WTC11 (cell line): ENCODE data around the gene MYOC. TPM values are rescaled to one million over a fixed set of nuclear protein-coding genes. Genes with fewer than 3 reads are reported as not detected.

ENCODE experiments used
- ATAC-seq: fragments of 200-7000 bp; cut with Tn5 transposase; 2 replicates; pipeline ENCODE4 v1.10.0; 2021; ENCODE audit warnings: mild to moderate bottlenecking, moderate library complexity
- CTCF ChIA-PET: fragments of 300-600 bp; sonication (Branson Sonifier 250); formaldehyde crosslinking; loops from one replicate; lab custom pipeline; 2021; ENCODE audit warnings: antibody characterized with exemption; lab: Charles Lee
- POLR2A ChIA-PET: fragments of 350-600 bp; sonication (Branson Sonifier 250); formaldehyde crosslinking; loops from one replicate; lab custom pipeline; 2021; ENCODE audit warnings: antibody characterized with exemption; lab: Charles Lee
- DNase-seq: peaks from one replicate; pipeline ENCODE4 v3.0.0; 2021; ENCODE audit warnings: low spot score
- H3K27ac Mint-ChIP-seq: 2 replicates; pipeline ENCODE4 v1.8.0; 2021; ENCODE audit warnings: mixed read lengths
- H3K27me3 Mint-ChIP-seq: 2 replicates; pipeline ENCODE4 v1.8.0; 2021; ENCODE audit warnings: low read depth, mild to moderate bottlenecking, moderate library complexity, mixed read lengths
- H3K36me3 Mint-ChIP-seq: 2 replicates; pipeline ENCODE4 v1.8.0; 2021; ENCODE audit warnings: mixed read lengths
- H3K4me1 Mint-ChIP-seq: 2 replicates; pipeline ENCODE4 v1.8.0; 2022; ENCODE audit warnings: mixed read lengths
- H3K4me3 Mint-ChIP-seq: 2 replicates; pipeline ENCODE4 v1.8.0; 2021; ENCODE audit warnings: mild to moderate bottlenecking, moderate library complexity, mixed read lengths
- H3K9me3 Mint-ChIP-seq: 2 replicates; pipeline ENCODE4 v1.8.0; 2021; ENCODE audit warnings: mixed read lengths
- OVOL2 ChIP-seq: fragments of 250-450 bp; sonication (Bioruptor Pico); IDR thresholded peaks from 2 replicates; pipeline ENCODE4 v1.9.0; 2021; ENCODE audit warnings: mild to moderate bottlenecking, borderline replicate concordance
- PRRX2 ChIP-seq: fragments of 250-450 bp; sonication (Bioruptor Pico); IDR thresholded peaks from 2 replicates; pipeline ENCODE4 v1.8.0; 2021; ENCODE audit warnings: mild to moderate bottlenecking
- ZNF317 ChIP-seq: sonication (generic); formaldehyde crosslinking; IDR thresholded peaks from 2 replicates; pipeline ENCODE4 v1.8.1; 2023; ENCODE audit warnings: low read depth, mild to moderate bottlenecking, moderate library complexity, missing genetic modification reagents, borderline replicate concordance
- total RNA-seq: library from RNA; stranded (reverse); gene quantifications from 3 replicates; pipeline ENCODE4 v1.2.3, GENCODE V29; 2021
- TF ChIP-seq, protein P1 (sequence below): sonication (generic); formaldehyde crosslinking; IDR thresholded peaks from 2 replicates; pipeline ENCODE4 v1.8.1; 2022; ENCODE audit warnings: mild to moderate bottlenecking, missing genetic modification reagents, moderate library complexity, borderline replicate concordance
- TF ChIP-seq, protein P2 (sequence below): fragments of 250-450 bp; sonication (Bioruptor Pico); IDR thresholded peaks from 2 replicates; pipeline ENCODE4 v1.9.0; 2021; ENCODE audit warnings: mild to moderate bottlenecking, borderline replicate concordance
- TF ChIP-seq, protein P3 (sequence below): sonication (generic); formaldehyde crosslinking; IDR thresholded peaks from 2 replicates; pipeline ENCODE4 v1.8.0; 2023; ENCODE audit warnings: missing genetic modification reagents, mild to moderate bottlenecking, borderline replicate concordance
- TF ChIP-seq, protein P4 (sequence below): fragments of 250-450 bp; sonication (Bioruptor Pico); IDR thresholded peaks from 2 replicates; pipeline ENCODE4 v1.8.0; 2021; ENCODE audit warnings: mild to moderate bottlenecking

MYOC gene
- total RNA-seq, 1 experiment from 2014 or later, result not detected

DNA sequence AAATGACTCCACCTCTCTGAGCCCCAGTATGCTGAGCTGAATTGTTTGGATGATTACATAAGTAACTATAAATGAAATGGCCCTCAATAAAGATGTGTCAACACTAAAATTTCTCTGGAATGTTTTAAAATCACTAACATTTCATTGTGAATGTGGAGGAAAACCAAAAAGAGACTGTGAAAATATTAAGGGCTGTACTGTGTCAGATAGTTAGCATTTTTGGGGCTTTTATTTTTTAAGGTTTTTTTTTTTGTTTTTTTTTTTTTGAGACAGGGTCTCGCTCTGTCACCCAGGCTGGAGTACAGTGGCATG, 6.3 kb downstream of the MYOC start (continued):
- TF ChIP-seq, protein P1, sequence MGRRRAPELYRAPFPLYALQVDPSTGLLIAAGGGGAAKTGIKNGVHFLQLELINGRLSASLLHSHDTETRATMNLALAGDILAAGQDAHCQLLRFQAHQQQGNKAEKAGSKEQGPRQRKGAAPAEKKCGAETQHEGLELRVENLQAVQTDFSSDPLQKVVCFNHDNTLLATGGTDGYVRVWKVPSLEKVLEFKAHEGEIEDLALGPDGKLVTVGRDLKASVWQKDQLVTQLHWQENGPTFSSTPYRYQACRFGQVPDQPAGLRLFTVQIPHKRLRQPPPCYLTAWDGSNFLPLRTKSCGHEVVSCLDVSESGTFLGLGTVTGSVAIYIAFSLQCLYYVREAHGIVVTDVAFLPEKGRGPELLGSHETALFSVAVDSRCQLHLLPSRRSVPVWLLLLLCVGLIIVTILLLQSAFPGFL (CRISPR knock-in tag), result no peak
- TF ChIP-seq, protein P2, sequence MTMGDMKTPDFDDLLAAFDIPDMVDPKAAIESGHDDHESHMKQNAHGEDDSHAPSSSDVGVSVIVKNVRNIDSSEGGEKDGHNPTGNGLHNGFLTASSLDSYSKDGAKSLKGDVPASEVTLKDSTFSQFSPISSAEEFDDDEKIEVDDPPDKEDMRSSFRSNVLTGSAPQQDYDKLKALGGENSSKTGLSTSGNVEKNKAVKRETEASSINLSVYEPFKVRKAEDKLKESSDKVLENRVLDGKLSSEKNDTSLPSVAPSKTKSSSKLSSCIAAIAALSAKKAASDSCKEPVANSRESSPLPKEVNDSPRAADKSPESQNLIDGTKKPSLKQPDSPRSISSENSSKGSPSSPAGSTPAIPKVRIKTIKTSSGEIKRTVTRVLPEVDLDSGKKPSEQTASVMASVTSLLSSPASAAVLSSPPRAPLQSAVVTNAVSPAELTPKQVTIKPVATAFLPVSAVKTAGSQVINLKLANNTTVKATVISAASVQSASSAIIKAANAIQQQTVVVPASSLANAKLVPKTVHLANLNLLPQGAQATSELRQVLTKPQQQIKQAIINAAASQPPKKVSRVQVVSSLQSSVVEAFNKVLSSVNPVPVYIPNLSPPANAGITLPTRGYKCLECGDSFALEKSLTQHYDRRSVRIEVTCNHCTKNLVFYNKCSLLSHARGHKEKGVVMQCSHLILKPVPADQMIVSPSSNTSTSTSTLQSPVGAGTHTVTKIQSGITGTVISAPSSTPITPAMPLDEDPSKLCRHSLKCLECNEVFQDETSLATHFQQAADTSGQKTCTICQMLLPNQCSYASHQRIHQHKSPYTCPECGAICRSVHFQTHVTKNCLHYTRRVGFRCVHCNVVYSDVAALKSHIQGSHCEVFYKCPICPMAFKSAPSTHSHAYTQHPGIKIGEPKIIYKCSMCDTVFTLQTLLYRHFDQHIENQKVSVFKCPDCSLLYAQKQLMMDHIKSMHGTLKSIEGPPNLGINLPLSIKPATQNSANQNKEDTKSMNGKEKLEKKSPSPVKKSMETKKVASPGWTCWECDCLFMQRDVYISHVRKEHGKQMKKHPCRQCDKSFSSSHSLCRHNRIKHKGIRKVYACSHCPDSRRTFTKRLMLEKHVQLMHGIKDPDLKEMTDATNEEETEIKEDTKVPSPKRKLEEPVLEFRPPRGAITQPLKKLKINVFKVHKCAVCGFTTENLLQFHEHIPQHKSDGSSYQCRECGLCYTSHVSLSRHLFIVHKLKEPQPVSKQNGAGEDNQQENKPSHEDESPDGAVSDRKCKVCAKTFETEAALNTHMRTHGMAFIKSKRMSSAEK, result no peak
- TF ChIP-seq, all 79 proteins: peak for 0

DNA sequence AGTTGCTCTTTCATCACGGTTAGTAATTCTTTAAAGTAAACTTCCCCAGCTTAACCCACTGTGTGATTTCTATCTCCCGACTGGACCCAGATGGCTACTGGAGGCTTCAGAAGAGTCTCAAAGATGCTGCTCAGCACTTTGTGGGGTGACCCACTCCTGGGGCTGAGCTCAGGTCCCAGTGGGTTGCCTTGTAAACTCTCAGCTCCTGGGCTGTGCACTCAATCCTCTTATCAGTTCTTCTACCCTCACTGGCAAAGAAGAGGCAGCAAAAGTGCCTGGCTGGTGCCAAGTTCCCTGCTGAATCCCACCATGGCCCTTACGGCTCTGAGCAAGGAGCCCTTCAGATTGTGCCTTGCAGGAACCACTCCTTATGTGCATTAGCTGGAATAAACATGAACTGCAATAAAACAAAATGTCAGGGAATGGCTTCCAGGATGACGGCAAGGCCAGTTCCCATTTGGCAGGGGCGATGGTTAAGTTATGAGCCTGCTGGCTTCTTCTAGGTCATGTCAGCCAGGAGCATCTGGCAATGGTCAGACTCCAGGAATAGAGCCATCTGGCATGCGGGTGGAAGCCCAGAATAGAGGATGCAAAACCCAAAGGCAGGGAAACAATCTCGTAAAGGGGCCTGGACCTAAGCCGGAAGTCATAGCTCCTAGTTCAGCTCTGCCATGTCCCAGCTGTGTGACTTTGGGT, 6.8 kb downstream of the MYOC start:
- H3K27ac Mint-ChIP-seq, result no peak overlapping the region
- H3K27me3 Mint-ChIP-seq, result no peaks in the 10 kb centered on the region
- CTCF ChIA-PET, result interaction anchor here (1.0 to 6.9 kb wide), 27 partner anchors 9 to 356 kb away, joined by 3 to 121 read pairs (median 9); partner anchors contain the start of genes DNM3, METTL13, MYOCOS and PRRC2C
- no peak overlapping the region for H3K4me3 Mint-ChIP-seq
- TF ChIP-seq, protein P3, sequence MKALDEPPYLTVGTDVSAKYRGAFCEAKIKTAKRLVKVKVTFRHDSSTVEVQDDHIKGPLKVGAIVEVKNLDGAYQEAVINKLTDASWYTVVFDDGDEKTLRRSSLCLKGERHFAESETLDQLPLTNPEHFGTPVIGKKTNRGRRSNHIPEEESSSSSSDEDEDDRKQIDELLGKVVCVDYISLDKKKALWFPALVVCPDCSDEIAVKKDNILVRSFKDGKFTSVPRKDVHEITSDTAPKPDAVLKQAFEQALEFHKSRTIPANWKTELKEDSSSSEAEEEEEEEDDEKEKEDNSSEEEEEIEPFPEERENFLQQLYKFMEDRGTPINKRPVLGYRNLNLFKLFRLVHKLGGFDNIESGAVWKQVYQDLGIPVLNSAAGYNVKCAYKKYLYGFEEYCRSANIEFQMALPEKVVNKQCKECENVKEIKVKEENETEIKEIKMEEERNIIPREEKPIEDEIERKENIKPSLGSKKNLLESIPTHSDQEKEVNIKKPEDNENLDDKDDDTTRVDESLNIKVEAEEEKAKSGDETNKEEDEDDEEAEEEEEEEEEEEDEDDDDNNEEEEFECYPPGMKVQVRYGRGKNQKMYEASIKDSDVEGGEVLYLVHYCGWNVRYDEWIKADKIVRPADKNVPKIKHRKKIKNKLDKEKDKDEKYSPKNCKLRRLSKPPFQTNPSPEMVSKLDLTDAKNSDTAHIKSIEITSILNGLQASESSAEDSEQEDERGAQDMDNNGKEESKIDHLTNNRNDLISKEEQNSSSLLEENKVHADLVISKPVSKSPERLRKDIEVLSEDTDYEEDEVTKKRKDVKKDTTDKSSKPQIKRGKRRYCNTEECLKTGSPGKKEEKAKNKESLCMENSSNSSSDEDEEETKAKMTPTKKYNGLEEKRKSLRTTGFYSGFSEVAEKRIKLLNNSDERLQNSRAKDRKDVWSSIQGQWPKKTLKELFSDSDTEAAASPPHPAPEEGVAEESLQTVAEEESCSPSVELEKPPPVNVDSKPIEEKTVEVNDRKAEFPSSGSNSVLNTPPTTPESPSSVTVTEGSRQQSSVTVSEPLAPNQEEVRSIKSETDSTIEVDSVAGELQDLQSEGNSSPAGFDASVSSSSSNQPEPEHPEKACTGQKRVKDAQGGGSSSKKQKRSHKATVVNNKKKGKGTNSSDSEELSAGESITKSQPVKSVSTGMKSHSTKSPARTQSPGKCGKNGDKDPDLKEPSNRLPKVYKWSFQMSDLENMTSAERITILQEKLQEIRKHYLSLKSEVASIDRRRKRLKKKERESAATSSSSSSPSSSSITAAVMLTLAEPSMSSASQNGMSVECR (CRISPR knock-in tag), result no peak
- TF ChIP-seq ZNF317 (CRISPR knock-in tag), result no peak
- TF ChIP-seq PRRX2 (CRISPR knock-in tag), result no peak
- TF ChIP-seq, protein P2, result no peak
- TF ChIP-seq, protein P4, sequence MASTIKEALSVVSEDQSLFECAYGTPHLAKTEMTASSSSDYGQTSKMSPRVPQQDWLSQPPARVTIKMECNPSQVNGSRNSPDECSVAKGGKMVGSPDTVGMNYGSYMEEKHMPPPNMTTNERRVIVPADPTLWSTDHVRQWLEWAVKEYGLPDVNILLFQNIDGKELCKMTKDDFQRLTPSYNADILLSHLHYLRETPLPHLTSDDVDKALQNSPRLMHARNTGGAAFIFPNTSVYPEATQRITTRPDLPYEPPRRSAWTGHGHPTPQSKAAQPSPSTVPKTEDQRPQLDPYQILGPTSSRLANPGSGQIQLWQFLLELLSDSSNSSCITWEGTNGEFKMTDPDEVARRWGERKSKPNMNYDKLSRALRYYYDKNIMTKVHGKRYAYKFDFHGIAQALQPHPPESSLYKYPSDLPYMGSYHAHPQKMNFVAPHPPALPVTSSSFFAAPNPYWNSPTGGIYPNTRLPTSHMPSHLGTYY, result no peak
- no peak for TF ChIP-seq OVOL2 (CRISPR knock-in tag)
- no peaks in the 10 kb centered on the region for H3K36me3 Mint-ChIP-seq
- peaks cover 31% of the 10 kb centered on the region for H3K4me1 Mint-ChIP-seq
- ATAC-seq, result no peak
- no peak for DNase-seq
- no peaks in the 10 kb centered on the region for H3K9me3 Mint-ChIP-seq
- POLR2A ChIA-PET, result interaction anchor here (1.4 to 2.2 kb wide), 2 partner anchors 70 to 97 kb away, joined by 3 to 5 read pairs; partner anchors contain the start of gene VAMP4
